H1 (cell line): ENCODE results near the gene UBASH3B. TPM values are rescaled to one million over a fixed set of nuclear protein-coding genes. Genes with fewer than 3 reads are reported as not detected.

Experiments
- CTCF ChIA-PET: fragments of 300-600 bp; sonication (Branson Sonifier 250); formaldehyde crosslinking; loops from one replicate; lab custom pipeline; 2021; ENCODE audit not compliant: partially characterized antibody; lab: Charles Lee
- POLR2A ChIA-PET: fragments of 300-600 bp; sonication (Branson Sonifier 250); formaldehyde crosslinking; loops from one replicate; lab custom pipeline; 2021; ENCODE audit warnings: inconsistent platforms; ENCODE audit not compliant: partially characterized antibody; lab: Charles Lee
- DNase-seq, 2 experiments: peaks; one replicate each; pipeline versions ENCODE4 v3.0.0 to v3.0.0-alpha.2; 2010 to 2022; ENCODE audit warnings: low spot score in 2 of 2, low read depth in 1 of 2, mixed read lengths in 1 of 2
- FAIRE-seq: peaks from 2 replicates; lab custom pipeline; 2011; peaks lifted over from hg19 to GRCh38; lab: Jason Lieb, UNC
- H2AFZ ChIP-seq: 2 replicates; pipeline ENCODE4 v1.8.1; 2012; ENCODE audit warnings: low read length, inconsistent platforms
- H2AK5ac ChIP-seq: 2 replicates; pipeline ENCODE4 v1.6.1; 2013; ENCODE audit warnings: low read depth, low read length
- H2BK120ac ChIP-seq: replicated peaks from 2 replicates; pipeline ENCODE3; 2013; ENCODE audit warnings: low read depth, low read length, inconsistent platforms
- H2BK12ac ChIP-seq: 2 replicates; pipeline ENCODE4 v1.6.1; 2013; ENCODE audit warnings: low read depth, low read length
- H2BK15ac ChIP-seq: 2 replicates; pipeline ENCODE4 v1.6.1; 2013; ENCODE audit warnings: low read length
- H2BK20ac ChIP-seq: 2 replicates; pipeline ENCODE4 v1.6.1; 2013; ENCODE audit warnings: low read length
- H2BK5ac ChIP-seq: 2 replicates; pipeline ENCODE4 v1.6.1; 2013; ENCODE audit warnings: low read depth, low read length
- H3K14ac ChIP-seq: 2 replicates; pipeline ENCODE4 v1.6.1; 2013; ENCODE audit warnings: inconsistent platforms; ENCODE audit not compliant: insufficient read length
- H3K18ac ChIP-seq: 2 replicates; pipeline ENCODE4 v1.6.1; 2013; ENCODE audit warnings: low read length; ENCODE audit errors: extremely low read depth
- H3K23ac ChIP-seq: 2 replicates; pipeline ENCODE4 v1.6.1; 2013; ENCODE audit warnings: inconsistent platforms; ENCODE audit not compliant: insufficient read length
- H3K23me2 ChIP-seq: 2 replicates; pipeline ENCODE4 v1.6.1; 2013; ENCODE audit warnings: low read depth, low read length
- H3K27ac ChIP-seq: 2 replicates; pipeline ENCODE4 v1.6.1; 2011; ENCODE audit warnings: low read depth, low read length, inconsistent platforms
- H3K27me3 ChIP-seq, 4 experiments: replicated peaks in 1 of 4; 1 replicate in 1 of 4; 2 replicates in 3 of 4; pipeline versions ENCODE4 v1.6.1 to v1.8.1; 2011 to 2013; ENCODE audit warnings: low read length in 3 of 4, mild to moderate bottlenecking in 3 of 4, inconsistent platforms in 2 of 4, mixed read lengths in 2 of 4, moderate library complexity in 1 of 4; ENCODE audit not compliant: control insufficient read depth in 3 of 4, insufficient read depth in 3 of 4; ENCODE audit errors: extremely low read depth in 1 of 4
- H3K36me3 ChIP-seq, 4 experiments: 2 replicates each; pipeline versions ENCODE4 v1.6.1 to v1.8.1; 2011 to 2013; ENCODE audit warnings: mild to moderate bottlenecking in 4 of 4, low read length in 3 of 4, moderate library complexity in 2 of 4, control low read depth in 1 of 4, inconsistent platforms in 1 of 4; ENCODE audit not compliant: insufficient read depth in 4 of 4, control insufficient read depth in 2 of 4
- H3K4ac ChIP-seq: replicated peaks from 2 replicates; pipeline ENCODE3; 2013; ENCODE audit warnings: low read length, low read depth, mixed read lengths, inconsistent platforms; ENCODE audit not compliant: insufficient read length
- H3K4me1 ChIP-seq, 4 experiments: replicated peaks in 1 of 4; 1 replicate in 1 of 4; 2 replicates in 3 of 4; pipeline versions ENCODE4 v1.6.1 to v1.8.1; 2011 to 2013; ENCODE audit warnings: low read length in 3 of 4, inconsistent platforms in 2 of 4, mixed read lengths in 1 of 4; ENCODE audit not compliant: insufficient read depth in 4 of 4, control insufficient read depth in 3 of 4
- H3K4me2 ChIP-seq, 2 experiments: 2 replicates each; pipeline versions ENCODE4 v1.6.1 to v1.8.1; 2011 to 2013; ENCODE audit warnings: low read depth in 2 of 2, low read length in 2 of 2, control low read depth in 1 of 2, inconsistent platforms in 1 of 2, mild to moderate bottlenecking in 1 of 2; ENCODE audit not compliant: insufficient read depth in 1 of 2
- H3K4me3 ChIP-seq, 4 experiments: fragments of 200-600, 300-600 bp in 1 of 4; sonication (generic), shearing (Covaris generic), sonication (Bioruptor Twin) in 1 of 4; 2 replicates each; pipeline versions ENCODE4 v1.5.1 to v1.8.1; 2011 to 2016; ENCODE audit warnings: low read length in 4 of 4, low read depth in 3 of 4, control low read depth in 2 of 4, inconsistent platforms in 2 of 4, mild to moderate bottlenecking in 2 of 4, mixed read lengths in 1 of 4, moderate library complexity in 1 of 4; ENCODE audit not compliant: insufficient read depth in 2 of 4; ENCODE audit errors: extremely low read depth in 1 of 4
- H3K56ac ChIP-seq: replicated peaks from 2 replicates; pipeline ENCODE3; 2013; ENCODE audit warnings: low read depth, mild to moderate bottlenecking, mixed read lengths, low read length, inconsistent platforms; ENCODE audit not compliant: insufficient read length
- H3K79me1 ChIP-seq: 2 replicates; pipeline ENCODE4 v1.6.1; 2013; ENCODE audit warnings: low read depth, low read length, control low read depth
- H3K79me2 ChIP-seq, 2 experiments: 2 replicates each; pipeline versions ENCODE4 v1.6.1 to v1.8.1; 2012 to 2013; ENCODE audit warnings: low read length in 2 of 2, mild to moderate bottlenecking in 2 of 2, inconsistent platforms in 1 of 2; ENCODE audit not compliant: insufficient read depth in 2 of 2, control insufficient read depth in 1 of 2
- H3K9ac ChIP-seq, 4 experiments: replicated peaks in 1 of 4; 1 replicate in 1 of 4; 2 replicates in 3 of 4; pipeline versions ENCODE4 v1.6.1 to v1.8.1; 2011 to 2013; ENCODE audit warnings: low read depth in 3 of 4, low read length in 3 of 4, control low read depth in 2 of 4, mild to moderate bottlenecking in 2 of 4, moderate library complexity in 2 of 4, inconsistent platforms in 1 of 4; ENCODE audit errors: extremely low read depth in 1 of 4
- H3K9me3 ChIP-seq, 2 experiments: 2 replicates each; pipeline versions ENCODE4 v1.6.1 to v1.8.1; 2012 to 2013; ENCODE audit warnings: mild to moderate bottlenecking in 2 of 2, moderate library complexity in 2 of 2, control low read depth in 1 of 2, inconsistent platforms in 1 of 2, low read depth in 1 of 2, low read length in 1 of 2, mixed read lengths in 1 of 2; ENCODE audit not compliant: insufficient read depth in 2 of 2
- H4K20me1 ChIP-seq, 2 experiments: replicated peaks in 1 of 2; 2 replicates each; pipeline versions ENCODE3 to v1.8.1; 2011 to 2013; ENCODE audit warnings: inconsistent platforms in 2 of 2, low read length in 2 of 2, mild to moderate bottlenecking in 1 of 2; ENCODE audit not compliant: insufficient read depth in 2 of 2, control insufficient read depth in 1 of 2
- H4K5ac ChIP-seq: 2 replicates; pipeline ENCODE4 v1.6.1; 2013; ENCODE audit warnings: low read length, low read depth, mixed read lengths, inconsistent platforms; ENCODE audit not compliant: insufficient read length
- H4K8ac ChIP-seq: 2 replicates; pipeline ENCODE4 v1.8.0; 2013; ENCODE audit warnings: mild to moderate bottlenecking, moderate library complexity, low read length, inconsistent platforms; ENCODE audit not compliant: insufficient read depth; ENCODE audit errors: extremely low read depth
- H4K91ac ChIP-seq: replicated peaks from 2 replicates; pipeline ENCODE3; 2013; ENCODE audit warnings: low read length, mixed read lengths, inconsistent platforms; ENCODE audit not compliant: insufficient read length
- CHD2 ChIP-seq: IDR thresholded peaks from 2 replicates; pipeline ENCODE4 v1.6.1; 2012; ENCODE audit warnings: low read length, improper control_type of control experiment
- CREB1 ChIP-seq: IDR thresholded peaks from 2 replicates; pipeline ENCODE4 v1.6.1; 2012; ENCODE audit warnings: inconsistent platforms
- EGR1 ChIP-seq: IDR thresholded peaks from 2 replicates; pipeline ENCODE4 v1.6.1; 2011; ENCODE audit warnings: low read depth, low read length, borderline replicate concordance
- HDAC6 ChIP-seq: IDR thresholded peaks from one replicate; pipeline ENCODE4 v1.7.1; 2012; ENCODE audit warnings: low read depth, mild to moderate bottlenecking, inconsistent platforms, low read length, moderate library complexity
- KDM5A ChIP-seq: fragments of 200-600 bp; IDR thresholded peaks from 2 replicates; pipeline ENCODE4 v1.7.1; 2012; ENCODE audit warnings: mild to moderate bottlenecking, low read length, inconsistent platforms, mixed read lengths
- MAFK ChIP-seq: IDR thresholded peaks from 2 replicates; pipeline ENCODE4 v1.6.1; 2012; ENCODE audit warnings: low read depth, mild to moderate bottlenecking, improper control_type of control experiment, low read length
- POLR2AphosphoS5 ChIP-seq: IDR thresholded peaks from 2 replicates; pipeline ENCODE4 v1.6.1; 2011; ENCODE audit warnings: low read depth, low read length
- POU5F1 ChIP-seq: IDR thresholded peaks from 2 replicates; pipeline ENCODE4 v1.6.1; 2011; ENCODE audit warnings: low read depth, mild to moderate bottlenecking, low read length, moderate library complexity
- RNF2 ChIP-seq: fragments of 200-900, 300-1000 bp; sonication (generic); IDR thresholded peaks from 2 replicates; pipeline ENCODE4 v1.7.1; 2016; ENCODE audit warnings: borderline replicate concordance, low read depth, mild to moderate bottlenecking, antibody characterized with exemption, low read length; ENCODE audit not compliant: poor library complexity, severe bottlenecking; ENCODE audit errors: missing control alignments
- SP1 ChIP-seq: IDR thresholded peaks from 2 replicates; pipeline ENCODE4 v1.6.1; 2011; ENCODE audit warnings: low read depth, low read length
- SP2 ChIP-seq: IDR thresholded peaks from 2 replicates; pipeline ENCODE4 v1.6.1; 2012; ENCODE audit warnings: mild to moderate bottlenecking, low read length, inconsistent platforms
- SP4 ChIP-seq: IDR thresholded peaks from 2 replicates; pipeline ENCODE4 v1.6.1; 2012; ENCODE audit warnings: low read length, inconsistent platforms
- WGBS, 2 experiments: shearing (Covaris generic) in 1 of 2; methylation state at CpG; one replicate each; pipeline versions ENCODE4 v1.1.6 to v1.1.7; 2013 to 2015; ENCODE audit warnings: low lambda C conversion rate in 2 of 2, mixed read lengths in 2 of 2, inconsistent platforms in 1 of 2, low coverage in 1 of 2, missing lambda C conversion rate in 1 of 2; ENCODE audit not compliant: insufficient replicate concordance in 2 of 2, insufficient coverage in 1 of 2, insufficient read length in 1 of 2; ENCODE audit errors: extremely low coverage in 1 of 2, missing lambda C conversion rate in 1 of 2; 5-methylcytosine and 5-hydroxymethylcytosine counted together
- polyA plus RNA-seq, 7 experiments: library from polyadenylated mRNA; depleted of rRNA in 3 of 7; stranded (reverse) in 5 of 7; unstranded in 2 of 7; fragments of >200 nt in 5 of 7; fragments of 200-250 nt in 2 of 7; gene quantifications; 1 replicate in 5 of 7; 2 replicates in 1 of 7; 4 replicates in 1 of 7; pipeline versions ENCODE4 v1.2.1 to v1.2.3, GENCODE V29; 2011 to 2013; ENCODE audit warnings: missing spikeins in 2 of 7, mixed read lengths in 2 of 7
- total RNA-seq: library from RNA; stranded (reverse); fragmentation: NEBNext Ultra II Directional; extraction: Animal tissue kit (Norgen Biotek cat#: 25700); gene quantifications from 2 replicates; pipeline ENCODE4 v1.2.1, GENCODE V29; 2021
- TF ChIP-seq, protein P1 (sequence below): IDR thresholded peaks from 2 replicates; pipeline ENCODE4 v1.6.1; 2011; ENCODE audit warnings: low read depth, mild to moderate bottlenecking, low read length; ENCODE audit not compliant: insufficient read depth

The UBASH3B gene
- total and polyA plus RNA-seq, 2 of the 8 experiments (the other 6 are each of a cell fraction or from before 2014, with no cell fraction given) = 7.5 to 9.5 TPM

GRCh38 chr11:122709039-122709760, 53.7 kb downstream of the UBASH3B start:
- CTCF ChIA-PET = interaction anchor here (1.2 to 1.4 kb wide), 4 partner anchors 9 to 144 kb away, joined by 3 to 9 read pairs (median 3); no protein-coding TSS in a partner anchor

More at GRCh38 chr11:122709039-122709760, 53.7 kb downstream of the UBASH3B start:
- no peaks in the 10 kb centered on the region for H3K9me3 ChIP-seq
- H3K23me2 ChIP-seq = no peaks in the 10 kb centered on the region
- no peak overlapping the region; a peak in 1 of 7 replicates for H3K9ac ChIP-seq
- H3K36me3 ChIP-seq = no peaks in the 10 kb centered on the region
- no peak overlapping the region for H2BK120ac ChIP-seq
- no peak overlapping the region for H2BK20ac ChIP-seq
- 86% methylated on average over 7 of the region's 7 CpGs; no CpG with 5 or more reads in 1 of the 2 experiments for WGBS, 2 experiments
- POLR2A ChIA-PET = interaction anchor here (1.4 kb wide), 1 partner anchor 14 kb away, joined by 5 read pairs; no protein-coding TSS in a partner anchor
- no peak for TF ChIP-seq RNF2
- TF ChIP-seq MAFK = no peak
- no peak for TF ChIP-seq SP2
- TF ChIP-seq KDM5A = no peak
- TF ChIP-seq POLR2AphosphoS5 = no peak
- no peak for TF ChIP-seq SP1
- no peak for TF ChIP-seq HDAC6
- TF ChIP-seq CHD2 = no peak
- TF ChIP-seq, protein P1, sequence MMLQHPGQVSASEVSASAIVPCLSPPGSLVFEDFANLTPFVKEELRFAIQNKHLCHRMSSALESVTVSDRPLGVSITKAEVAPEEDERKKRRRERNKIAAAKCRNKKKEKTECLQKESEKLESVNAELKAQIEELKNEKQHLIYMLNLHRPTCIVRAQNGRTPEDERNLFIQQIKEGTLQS = no peak
- no peak for TF ChIP-seq CREB1
- TF ChIP-seq POU5F1 = no peak
- no peak for TF ChIP-seq EGR1
- no peak for TF ChIP-seq SP4
- H3K79me1 ChIP-seq = no peaks in the 10 kb centered on the region
- no peak overlapping the region for H4K91ac ChIP-seq
- H3K27me3 ChIP-seq = no peaks in the 10 kb centered on the region
- no peak overlapping the region for H2BK5ac ChIP-seq
- H2BK12ac ChIP-seq = no peak overlapping the region
- no peak overlapping the region for H2BK15ac ChIP-seq
- H3K4me2 ChIP-seq = no peak overlapping the region
- no peak overlapping the region for H3K23ac ChIP-seq
- no peak overlapping the region; the same call in 1 of the 2 replicates for H4K8ac ChIP-seq
- H3K4me3 ChIP-seq = no peak overlapping the region
- DNase-seq (no peak), FAIRE-seq (no peak)
- no peak overlapping the region for H3K27ac ChIP-seq
- no peak overlapping the region for H3K14ac ChIP-seq
- no peak overlapping the region for H2AK5ac ChIP-seq
- no peaks in the 10 kb centered on the region for H3K4me1 ChIP-seq
- no peak overlapping the region for H3K56ac ChIP-seq
- H4K20me1 ChIP-seq = no peaks in the 10 kb centered on the region
- no peak overlapping the region for H3K18ac ChIP-seq
- no peak overlapping the region for H3K4ac ChIP-seq
- H4K5ac ChIP-seq = no peak overlapping the region
- H2AFZ ChIP-seq = no peak overlapping the region
- H3K79me2 ChIP-seq = no peaks in the 10 kb centered on the region
